ENCODE data around the gene CLTRN. TPM values are rescaled to one million over a fixed set of nuclear protein-coding genes. Genes with fewer than 3 reads are reported as not detected.

CLTRN gene
- total and polyA plus RNA-seq, 2 of the 8 experiments (the other 6 are each of a cell fraction or from before 2014, with no cell fraction given) = 1.2 to 1.3 TPM

- no peak for TF ChIP-seq CHD7 (IDR thresholded peaks at IDR 0.05; ENCODE audit: insufficient replicate concordance, low read length)
- TF ChIP-seq FOSL1 (IDR thresholded peaks at IDR 0.05; ENCODE audit: insufficient read depth, low read depth, low read length) = no peak
- no peak for TF ChIP-seq ASH2L (IDR thresholded peaks at IDR 0.05; ENCODE audit: low read length)
- no peak for TF ChIP-seq POLR2AphosphoS5 (IDR thresholded peaks at IDR 0.05; ENCODE audit: low read depth, low read length)
- no peak for TF ChIP-seq KDM4A (IDR thresholded peaks at IDR 0.05; ENCODE audit: low read depth, low read length, severe bottlenecking)
- no peak for TF ChIP-seq RNF2 (IDR thresholded peaks at IDR 0.05; ENCODE audit: borderline replicate concordance, low read depth, low read length, missing control alignments, poor library complexity, severe bottlenecking)
- no peak for TF ChIP-seq SIRT6 (IDR thresholded peaks at IDR 0.05; ENCODE audit: low read length)
- no peak for TF ChIP-seq POLR2A (IDR thresholded peaks at IDR 0.05; ENCODE audit: control extremely low read depth in 1 of 2, low read depth in 2 of 2, low read length in 2 of 2)
- TF ChIP-seq CHD2 (IDR thresholded peaks at IDR 0.05; ENCODE audit: low read length) = no peak
These were observed 61.8 kb downstream of the CLTRN start (continued) for GRCh38 chrX:15602761-15603160.
